Stomach (tissue), 4 donors: Measurements from ENCODE around the gene DNAJB5.

Experiments
- EP300 ChIP-seq: sonication (generic); formaldehyde crosslinking; IDR thresholded peaks from one replicate; pipeline ENCODE4 v1.6.1; 2017; ENCODE audit warnings: antibody characterized with exemption
- POLR2AphosphoS5 ChIP-seq, 3 donors: sonication (generic); formaldehyde crosslinking; IDR thresholded peaks; one replicate each; pipeline ENCODE4 v1.6.1; 2016; ENCODE audit warnings: antibody characterized with exemption in 3 of 3

DNA sequence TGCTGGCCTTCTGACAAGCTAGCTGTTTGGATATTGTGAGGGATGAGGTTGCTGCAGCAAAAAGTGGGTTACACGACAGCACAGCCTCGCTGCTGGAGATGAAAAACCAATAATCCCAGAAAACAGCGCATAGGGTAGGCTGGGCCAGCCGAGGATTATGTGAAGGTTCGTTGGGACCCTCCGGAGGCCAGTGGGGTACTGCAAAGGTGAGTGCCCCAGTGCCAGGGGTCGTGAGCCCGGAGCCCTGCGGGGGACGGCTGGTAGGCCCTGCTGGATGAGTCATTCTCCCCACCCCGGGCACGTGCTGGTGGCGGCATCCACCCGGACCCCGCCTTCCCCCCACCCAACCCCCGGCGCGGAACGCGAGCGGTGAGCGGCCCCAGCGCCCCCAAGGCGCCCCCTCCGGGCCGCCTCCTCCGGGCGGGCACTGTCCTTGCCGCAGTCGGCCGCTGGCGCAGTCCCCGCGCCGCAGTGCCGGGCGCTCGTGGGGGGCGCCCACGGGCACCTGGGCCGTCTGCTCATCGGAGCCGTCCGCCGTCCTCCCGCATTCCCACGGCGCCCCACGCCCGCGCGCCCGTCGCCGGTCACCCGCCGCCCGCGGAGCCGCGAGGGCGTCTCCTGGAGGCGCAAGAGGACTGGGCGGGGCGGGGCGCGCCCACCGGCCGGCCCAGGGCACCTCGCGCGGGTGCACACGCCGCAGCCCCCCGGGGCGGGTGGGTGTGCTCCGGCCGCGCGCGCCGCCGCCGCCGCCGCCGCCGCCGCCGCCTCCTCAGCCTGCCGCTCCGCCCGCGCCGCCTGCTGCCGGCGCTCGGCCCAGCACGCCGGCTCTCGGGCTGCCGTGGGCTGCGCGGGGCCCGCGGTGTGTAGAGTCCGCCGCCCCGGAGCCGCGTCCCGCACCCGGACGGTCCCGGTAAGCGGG lies 31.8 kb upstream of the DNAJB5 start, which contains the start of gene PHF24:
- TF ChIP-seq EP300 (no peak), POLR2AphosphoS5 (IDR thresholded peaks at IDR 0.05) (no peak)
